Osteocyte (in vitro differentiated cells): ENCODE results near the gene CNNM4. TPM values are rescaled to one million over a fixed set of nuclear protein-coding genes. Genes with fewer than 3 reads are reported as not detected.

ENCODE experiments used
- DNase-seq: peaks from one replicate; pipeline ENCODE4 v3.0.0; 2021; ENCODE audit warnings: mixed read lengths; ENCODE audit not compliant: unreplicated experiment; ENCODE audit errors: extremely low spot score
- H3K27ac Mint-ChIP-seq: one replicate; pipeline ENCODE4 v1.8.0; 2021; ENCODE audit warnings: mild to moderate bottlenecking, mixed read lengths; ENCODE audit not compliant: unreplicated experiment
- H3K27me3 Mint-ChIP-seq: one replicate; pipeline ENCODE4 v1.8.0; 2021; ENCODE audit warnings: mixed read lengths; ENCODE audit not compliant: unreplicated experiment
- H3K36me3 Mint-ChIP-seq: one replicate; pipeline ENCODE4 v1.8.0; 2021; ENCODE audit warnings: mixed read lengths; ENCODE audit not compliant: unreplicated experiment
- H3K4me1 Mint-ChIP-seq: one replicate; pipeline ENCODE4 v1.8.0; 2021; ENCODE audit warnings: mixed read lengths; ENCODE audit not compliant: unreplicated experiment
- H3K4me3 Mint-ChIP-seq: one replicate; pipeline ENCODE4 v1.8.0; 2021; ENCODE audit warnings: mild to moderate bottlenecking, moderate library complexity, mixed read lengths; ENCODE audit not compliant: unreplicated experiment
- H3K9me3 Mint-ChIP-seq: one replicate; pipeline ENCODE4 v1.8.0; 2021; ENCODE audit warnings: mixed read lengths; ENCODE audit not compliant: unreplicated experiment
- CTCF ChIP-seq: fragments of 200-600 bp; sonication (generic); IDR thresholded peaks from 2 replicates; pipeline ENCODE4 v1.5.0; 2021; ENCODE audit warnings: antibody characterized with exemption, mild to moderate bottlenecking, moderate library complexity
- total RNA-seq: library from RNA; stranded (reverse); gene quantifications from 2 replicates; pipeline ENCODE4 v1.2.1, GENCODE V29; 2021

Gene CNNM4
- total RNA-seq, 1 donor from 2014 or later, result 7.6 TPM

- no peaks in the 10 kb centered on the region for H3K9me3 Mint-ChIP-seq
- no peaks in the 10 kb centered on the region for H3K27me3 Mint-ChIP-seq
- H3K27ac Mint-ChIP-seq, result no peak overlapping the region
- DNase-seq, result no peak
- no peak for TF ChIP-seq CTCF
- peaks cover 2% of the 10 kb centered on the region for H3K4me1 Mint-ChIP-seq
- H3K36me3 Mint-ChIP-seq, result no peaks in the 10 kb centered on the region
- no peak overlapping the region for H3K4me3 Mint-ChIP-seq
Observed at GRCh38 chr2:96839875-96840850, 79.5 kb downstream of the CNNM4 start.

GRCh38 chr2:96841701-96842495, 81.2 kb downstream of the CNNM4 start:
- Mint-ChIP-seq H3K27ac (no peak overlapping the region), H3K27me3 (no peaks in the 10 kb centered on the region), H3K9me3 (no peaks in the 10 kb centered on the region), H3K4me1 (peaks cover 2% of the 10 kb centered on the region), H3K36me3 (peaks cover 2% of the 10 kb centered on the region), H3K4me3 (no peak overlapping the region)
- no peak for DNase-seq
- no peak for TF ChIP-seq CTCF

- Mint-ChIP-seq H3K36me3 (peaks cover 5% of the 10 kb centered on the region), H3K27ac (no peak overlapping the region), H3K9me3 (no peaks in the 10 kb centered on the region), H3K4me3 (no peak overlapping the region), H3K4me1 (peaks cover 2% of the 10 kb centered on the region), H3K27me3 (no peaks in the 10 kb centered on the region)
- no peak for TF ChIP-seq CTCF
- DNase-seq, result no peak
Observed at GRCh38 chr2:96842600-96842999, 81.9 kb downstream of the CNNM4 start.

- no peaks in the 10 kb centered on the region for H3K27me3 Mint-ChIP-seq
- H3K9me3 Mint-ChIP-seq, result no peaks in the 10 kb centered on the region
- peaks cover 10% of the 10 kb centered on the region for H3K36me3 Mint-ChIP-seq
- no peak within 1 kb of the TSS for H3K27ac Mint-ChIP-seq
- TF ChIP-seq CTCF, result no peak
- H3K4me1 Mint-ChIP-seq, result peaks cover 2% of the 10 kb centered on the region
- DNase-seq, result no peak
- H3K4me3 Mint-ChIP-seq, result no peak within 1 kb of the TSS
Observed at GRCh38 chr2:96843538-96844268, 83.0 kb downstream of the CNNM4 start, which contains the start of gene ANKRD23. TSS of gene ANKRD23 (minus strand) at chr2:96844021. CDS start at chr2:96843992, 29 bp downstream.
